HG03558 (cell line): ENCODE results near the gene WWOX.

Experiments used
- ATAC-seq: cut with Tn5 transposase; IDR thresholded peaks from one replicate; pipeline ENCODE4 v1.9.1; 2021; ENCODE audit warnings: moderate number of reproducible peaks; ENCODE audit not compliant: unreplicated experiment; ENCODE audit errors: extremely low read depth

Gene WWOX

GRCh38 chr16:78217276-78217675 is 117.8 kb downstream of the WWOX start:
- ATAC-seq = no peak

- no peak for ATAC-seq
These were observed 118.8 kb downstream of the WWOX start for GRCh38 chr16:78218279-78218678.

GRCh38 chr16:78218856-78219651 is 119.6 kb downstream of the WWOX start:
- ATAC-seq = no peak

- no peak for ATAC-seq
These were observed 121.1 kb downstream of the WWOX start for GRCh38 chr16:78220571-78220970.

- ATAC-seq = no peak
These were observed 122.4 kb downstream of the WWOX start for GRCh38 chr16:78221892-78222291.

GRCh38 chr16:78224342-78224741 is 124.9 kb downstream of the WWOX start:
- no peak for ATAC-seq

GRCh38 chr16:78225919-78226318 is 126.5 kb downstream of the WWOX start:
- ATAC-seq = no peak

- ATAC-seq = no peak
These were observed 128.4 kb downstream of the WWOX start for GRCh38 chr16:78227855-78228254.

- no peak for ATAC-seq
These were observed 129.2 kb downstream of the WWOX start for GRCh38 chr16:78228704-78229103.

GRCh38 chr16:78230832-78231231 is 131.4 kb downstream of the WWOX start:
- ATAC-seq = no peak

GRCh38 chr16:78235168-78235800 is 135.8 kb downstream of the WWOX start:
- no peak for ATAC-seq

GRCh38 chr16:78235876-78236275 is 136.4 kb downstream of the WWOX start:
- no peak for ATAC-seq

- no peak for ATAC-seq
These were observed 138.4 kb downstream of the WWOX start for GRCh38 chr16:78237841-78238240.

GRCh38 chr16:78240459-78241222 is 141.2 kb downstream of the WWOX start:
- ATAC-seq = no peak

- no peak for ATAC-seq
These were observed 142.8 kb downstream of the WWOX start for GRCh38 chr16:78242239-78242630.

GRCh38 chr16:78244131-78244895 is 144.9 kb downstream of the WWOX start:
- ATAC-seq = no peak

- no peak for ATAC-seq
These were observed 147.1 kb downstream of the WWOX start for GRCh38 chr16:78246559-78246958.

GRCh38 chr16:78249056-78249455 is 149.6 kb downstream of the WWOX start:
- no peak for ATAC-seq

- ATAC-seq = no peak
These were observed 150.4 kb downstream of the WWOX start for GRCh38 chr16:78249832-78250231.

GRCh38 chr16:78251115-78251514 is 151.7 kb downstream of the WWOX start:
- ATAC-seq = no peak
